ENCODE results near the gene GNG7.
A peak's percentile ranks its signal among the peaks of the same experiment; 100 is the strongest.
"Not testable (repeated sequence)": the region's sequence is repeated elsewhere in the genome, so short reads cannot be mapped to it uniquely, and the experiment has no call there.

The GNG7 gene

GRCh38 chr19:2607712-2608601 is 94.5 kb downstream of the GNG7 start:
- no peak overlapping the region for H3K4me3 ChIP-seq (ENCODE audit: low read length in 2 of 2)
- H3K4me1 ChIP-seq (ENCODE audit: control insufficient read depth, insufficient read depth, low read length) = peaks cover 14% of the 10 kb centered on the region
- peaks cover 0 to 3% of the 10 kb centered on the region in 2 donors for H3K9me3 ChIP-seq (ENCODE audit: control insufficient read depth in 2 of 2, low read length in 2 of 2)
- no peaks in the 10 kb centered on the region for H3K27me3 ChIP-seq (ENCODE audit: control insufficient read depth in 1 of 2, insufficient read depth in 2 of 2, low read length in 2 of 2)
- no peaks in the 10 kb centered on the region for H3K36me3 ChIP-seq (ENCODE audit: control insufficient read depth in 2 of 2, insufficient read depth in 2 of 2, low read length in 2 of 2)
- no peak overlapping the region for H3K27ac ChIP-seq (ENCODE audit: low read length)
- no peak overlapping the region for H3K9ac ChIP-seq (ENCODE audit: low read length in 2 of 2)

- H3K27me3 ChIP-seq (ENCODE audit: control insufficient read depth in 1 of 2, insufficient read depth in 2 of 2, low read length in 2 of 2); H3K36me3 ChIP-seq (ENCODE audit: control insufficient read depth in 2 of 2, insufficient read depth in 2 of 2, low read length in 2 of 2); H3K4me3 ChIP-seq (ENCODE audit: low read length in 2 of 2); H3K9me3 ChIP-seq (ENCODE audit: control insufficient read depth in 2 of 2, low read length in 2 of 2); H3K9ac ChIP-seq (ENCODE audit: low read length in 2 of 2); H3K27ac ChIP-seq (ENCODE audit: low read length): not testable (repeated sequence)
- H3K4me1 ChIP-seq (ENCODE audit: control insufficient read depth, insufficient read depth, low read length) = peaks cover 19% of the 10 kb centered on the region
Measured at GRCh38 chr19:2606774-2607173, 95.7 kb downstream of the GNG7 start.

GRCh38 chr19:2605889-2606288 is 96.6 kb downstream of the GNG7 start:
- H3K27me3 ChIP-seq (ENCODE audit: control insufficient read depth in 1 of 2, insufficient read depth in 2 of 2, low read length in 2 of 2); H3K9ac ChIP-seq (ENCODE audit: low read length in 2 of 2); H3K4me3 ChIP-seq (ENCODE audit: low read length in 2 of 2); H3K9me3 ChIP-seq (ENCODE audit: control insufficient read depth in 2 of 2, low read length in 2 of 2); H3K27ac ChIP-seq (ENCODE audit: low read length); H3K36me3 ChIP-seq (ENCODE audit: control insufficient read depth in 2 of 2, insufficient read depth in 2 of 2, low read length in 2 of 2): not testable (repeated sequence)
- H3K4me1 ChIP-seq (ENCODE audit: control insufficient read depth, insufficient read depth, low read length) = peaks cover 27% of the 10 kb centered on the region

- H3K36me3 ChIP-seq (ENCODE audit: control insufficient read depth in 2 of 2, insufficient read depth in 2 of 2, low read length in 2 of 2) = no peaks in the 10 kb centered on the region
- no peak overlapping the region for H3K9ac ChIP-seq (ENCODE audit: low read length in 2 of 2)
- H3K9me3 ChIP-seq (ENCODE audit: control insufficient read depth in 2 of 2, low read length in 2 of 2) = peaks cover 0 to 3% of the 10 kb centered on the region in 2 donors
- H3K4me1 ChIP-seq (ENCODE audit: control insufficient read depth, insufficient read depth, low read length) = peaks cover 27% of the 10 kb centered on the region
- no peaks in the 10 kb centered on the region for H3K27me3 ChIP-seq (ENCODE audit: control insufficient read depth in 1 of 2, insufficient read depth in 2 of 2, low read length in 2 of 2)
- no peak overlapping the region for H3K4me3 ChIP-seq (ENCODE audit: low read length in 2 of 2)
- no peak overlapping the region for H3K27ac ChIP-seq (ENCODE audit: low read length)
Measured at GRCh38 chr19:2604747-2605329, 97.7 kb downstream of the GNG7 start.

- Histone ChIP-seq H3K9me3 (ENCODE audit: control insufficient read depth in 2 of 2, low read length in 2 of 2) (peaks cover 0 to 3% of the 10 kb centered on the region in 2 donors), H3K36me3 (ENCODE audit: control insufficient read depth in 2 of 2, insufficient read depth in 2 of 2, low read length in 2 of 2) (no peaks in the 10 kb centered on the region), H3K27me3 (ENCODE audit: control insufficient read depth in 1 of 2, insufficient read depth in 2 of 2, low read length in 2 of 2) (no peaks in the 10 kb centered on the region), H3K9ac (ENCODE audit: low read length in 2 of 2) (peak overlapping the region; percentile 73 to 90), H3K27ac (ENCODE audit: low read length) (peak overlapping the region; percentile 97), H3K4me1 (ENCODE audit: control insufficient read depth, insufficient read depth, low read length) (peaks cover 31% of the 10 kb centered on the region), H3K4me3 (ENCODE audit: low read length in 2 of 2) (peak overlapping the region; percentile 46 to 71)
Measured at GRCh38 chr19:2603334-2603733, 99.2 kb downstream of the GNG7 start.

- Histone ChIP-seq H3K9me3 (ENCODE audit: control insufficient read depth in 2 of 2, low read length in 2 of 2) (peaks cover 0 to 3% of the 10 kb centered on the region in 2 donors), H3K4me1 (ENCODE audit: control insufficient read depth, insufficient read depth, low read length) (peaks cover 31% of the 10 kb centered on the region), H3K9ac (ENCODE audit: low read length in 2 of 2) (peak overlapping the region; percentile 73 to 90), H3K4me3 (ENCODE audit: low read length in 2 of 2) (peak overlapping the region; percentile 46 to 71), H3K36me3 (ENCODE audit: control insufficient read depth in 2 of 2, insufficient read depth in 2 of 2, low read length in 2 of 2) (no peaks in the 10 kb centered on the region), H3K27me3 (ENCODE audit: control insufficient read depth in 1 of 2, insufficient read depth in 2 of 2, low read length in 2 of 2) (no peaks in the 10 kb centered on the region), H3K27ac (ENCODE audit: low read length) (peak overlapping the region; percentile 97)
Measured at GRCh38 chr19:2602391-2603181, 99.9 kb downstream of the GNG7 start.

GRCh38 chr19:2600914-2601870 is 101.3 kb downstream of the GNG7 start:
- H3K27me3 ChIP-seq (ENCODE audit: control insufficient read depth in 1 of 2, insufficient read depth in 2 of 2, low read length in 2 of 2) = no peaks in the 10 kb centered on the region
- H3K9me3 ChIP-seq (ENCODE audit: control insufficient read depth in 2 of 2, low read length in 2 of 2) = peaks cover 0 to 3% of the 10 kb centered on the region in 2 donors
- H3K36me3 ChIP-seq (ENCODE audit: control insufficient read depth in 2 of 2, insufficient read depth in 2 of 2, low read length in 2 of 2) = no peaks in the 10 kb centered on the region
- H3K4me1 ChIP-seq (ENCODE audit: control insufficient read depth, insufficient read depth, low read length) = peaks cover 29% of the 10 kb centered on the region
- H3K4me3 ChIP-seq (ENCODE audit: low read length in 2 of 2) = no peak overlapping the region
- H3K27ac ChIP-seq (ENCODE audit: low read length) = peak overlapping the region; percentile 97
- peak overlapping the region in 1 of 2 donors; percentile 72 for H3K9ac ChIP-seq (ENCODE audit: low read length in 2 of 2)

- H3K9ac ChIP-seq (ENCODE audit: low read length in 2 of 2) = no peak overlapping the region
- H3K9me3 ChIP-seq (ENCODE audit: control insufficient read depth in 2 of 2, low read length in 2 of 2) = no peaks in the 10 kb centered on the region
- peaks cover 4% of the 10 kb centered on the region for H3K4me1 ChIP-seq (ENCODE audit: control insufficient read depth, insufficient read depth, low read length)
- no peak overlapping the region for H3K27ac ChIP-seq (ENCODE audit: low read length)
- H3K27me3 ChIP-seq (ENCODE audit: control insufficient read depth in 1 of 2, insufficient read depth in 2 of 2, low read length in 2 of 2) = no peaks in the 10 kb centered on the region
- H3K36me3 ChIP-seq (ENCODE audit: control insufficient read depth in 2 of 2, insufficient read depth in 2 of 2, low read length in 2 of 2) = no peaks in the 10 kb centered on the region
- H3K4me3 ChIP-seq (ENCODE audit: low read length in 2 of 2) = no peak overlapping the region
Measured at GRCh38 chr19:2594319-2594718, 108.2 kb downstream of the GNG7 start.

- Histone ChIP-seq H3K27me3 (ENCODE audit: control insufficient read depth in 1 of 2, insufficient read depth in 2 of 2, low read length in 2 of 2) (no peaks in the 10 kb centered on the region), H3K4me3 (ENCODE audit: low read length in 2 of 2) (no peak overlapping the region), H3K27ac (ENCODE audit: low read length) (no peak overlapping the region), H3K36me3 (ENCODE audit: control insufficient read depth in 2 of 2, insufficient read depth in 2 of 2, low read length in 2 of 2) (no peaks in the 10 kb centered on the region), H3K9ac (ENCODE audit: low read length in 2 of 2) (no peak overlapping the region), H3K9me3 (ENCODE audit: control insufficient read depth in 2 of 2, low read length in 2 of 2) (no peaks in the 10 kb centered on the region), H3K4me1 (ENCODE audit: control insufficient read depth, insufficient read depth, low read length) (peaks cover 4% of the 10 kb centered on the region)
Measured at GRCh38 chr19:2592824-2593223, 109.7 kb downstream of the GNG7 start.
